OCI-LY1 (cell line): ENCODE data around the gene STXBP2.

Experiments used
- H2AFZ ChIP-seq: fragments of 200-600 bp; sonication (generic), shearing (Covaris generic); 2 replicates; pipeline ENCODE4 v1.6.0; 2014; ENCODE audit warnings: antibody characterized with exemption, mild to moderate bottlenecking, low read length
- H3F3A ChIP-seq: fragments of 200-600 bp; sonication (generic), shearing (Covaris generic); 2 replicates; pipeline ENCODE4 v1.6.0; 2014; ENCODE audit warnings: mild to moderate bottlenecking, antibody characterized with exemption, low read length, moderate library complexity; ENCODE audit not compliant: insufficient read depth
- H3K27ac ChIP-seq: fragments of 200-600 bp; sonication (generic); 2 replicates; pipeline ENCODE4 v1.5.1; 2014; ENCODE audit warnings: low read length, mixed run types, mild to moderate bottlenecking, low read depth; ENCODE audit not compliant: poor library complexity, severe bottlenecking
- H3K27me3 ChIP-seq: fragments of 200-600 bp; sonication (generic); 2 replicates; pipeline ENCODE4 v1.6.0; 2014; ENCODE audit warnings: antibody characterized with exemption, mild to moderate bottlenecking, low read length, moderate library complexity; ENCODE audit not compliant: insufficient read depth
- H3K36me3 ChIP-seq: fragments of 200-600 bp; sonication (generic); 2 replicates; pipeline ENCODE4 v1.6.1; 2014; ENCODE audit warnings: mild to moderate bottlenecking, antibody characterized with exemption, low read length, moderate library complexity, mixed read lengths; ENCODE audit not compliant: insufficient read depth
- H3K4me1 ChIP-seq: fragments of 200-600 bp; sonication (generic); 2 replicates; pipeline ENCODE4 v1.5.1; 2014; ENCODE audit warnings: mild to moderate bottlenecking, low read length, moderate library complexity; ENCODE audit not compliant: insufficient read depth, severe bottlenecking
- H3K4me2 ChIP-seq: fragments of 200-600 bp; sonication (generic), shearing (Covaris generic); 2 replicates; pipeline ENCODE4 v1.6.1; 2014; ENCODE audit warnings: low read length
- H3K4me3 ChIP-seq: fragments of 200-600 bp; sonication (generic); 2 replicates; pipeline ENCODE4 v1.5.1; 2014; ENCODE audit warnings: low read length, low read depth, mild to moderate bottlenecking, mixed read lengths; ENCODE audit not compliant: poor library complexity, severe bottlenecking
- H3K79me2 ChIP-seq: fragments of 200-600 bp; shearing (Covaris generic); 2 replicates; pipeline ENCODE4 v1.6.1; 2016; ENCODE audit warnings: mixed run types, low read length, mixed read lengths; ENCODE audit not compliant: insufficient read depth
- H3K9ac ChIP-seq: fragments of 200-600 bp; sonication (generic), shearing (Covaris generic); 2 replicates; pipeline ENCODE4 v1.6.1; 2014; ENCODE audit warnings: mild to moderate bottlenecking, low read length, mixed read lengths
- H3K9me2 ChIP-seq: fragments of 200-600 bp; sonication (generic), shearing (Covaris generic); 2 replicates; pipeline ENCODE4 v1.6.1; 2014; ENCODE audit warnings: low read depth, mild to moderate bottlenecking, low read length, mixed read lengths
- H3K9me3 ChIP-seq: fragments of 200-600 bp; shearing (Covaris generic); 2 replicates; pipeline ENCODE4 v1.6.1; 2014; ENCODE audit warnings: low read length, mixed read lengths
- H4K20me1 ChIP-seq: fragments of 200-600 bp; sonication (generic), shearing (Covaris generic); 2 replicates; pipeline ENCODE4 v1.6.0; 2016; ENCODE audit warnings: mild to moderate bottlenecking, low read length; ENCODE audit not compliant: insufficient read depth
- EZH2 ChIP-seq: fragments of 200-600 bp; sonication (generic), shearing (Covaris generic); IDR thresholded peaks from 2 replicates; pipeline ENCODE4 v1.8.0; 2017; ENCODE audit warnings: borderline replicate concordance, mixed run types, mild to moderate bottlenecking, antibody characterized with exemption, low read length, moderate library complexity, mixed read lengths
- TF ChIP-seq, protein P1 (sequence below): fragments of 200-600 bp; sonication (generic), shearing (Covaris generic); IDR thresholded peaks from 2 replicates; pipeline ENCODE4 v1.5.1; 2017; ENCODE audit warnings: mild to moderate bottlenecking, antibody characterized with exemption, low read length, moderate library complexity, mixed read lengths

STXBP2 gene

DNA sequence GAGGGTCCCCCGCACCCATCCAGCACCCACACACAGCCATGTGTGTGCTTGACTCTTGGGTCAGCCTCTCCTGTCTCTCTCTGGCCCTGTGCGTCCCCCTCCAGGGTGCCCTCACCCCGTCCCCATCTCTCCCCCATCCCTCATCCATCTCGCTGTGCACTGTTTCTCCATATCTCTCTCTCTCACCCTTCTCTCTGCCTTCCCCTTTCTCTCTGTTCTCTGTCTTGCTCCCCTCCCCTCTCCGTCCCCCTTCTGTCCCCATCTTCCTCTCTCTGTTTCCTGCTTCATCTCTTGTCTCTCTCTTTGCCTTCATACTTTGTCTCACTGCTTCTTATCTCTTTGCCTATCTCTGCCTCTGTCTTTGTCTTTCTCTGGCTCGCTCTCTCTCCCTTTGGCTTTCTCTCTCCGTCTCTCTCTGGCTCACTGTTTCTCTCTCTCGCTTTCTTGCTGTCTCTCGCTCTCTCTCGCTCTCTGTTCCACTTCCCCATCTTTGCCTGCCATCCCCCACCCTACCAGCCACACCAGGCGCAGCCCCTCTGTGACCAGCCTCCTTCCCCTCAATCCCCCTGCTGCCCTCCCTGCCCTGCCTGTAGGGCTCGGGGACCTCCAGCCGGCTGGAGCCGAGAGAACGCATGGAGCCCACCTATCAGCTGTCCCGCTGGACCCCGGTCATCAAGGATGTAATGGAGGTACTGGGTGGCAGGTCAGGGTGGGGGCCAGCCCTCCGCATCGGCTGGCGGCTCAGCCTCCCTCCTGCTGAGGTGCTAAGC, 8.9 kb downstream of the STXBP2 start:
- Histone ChIP-seq H4K20me1 (no peaks in the 10 kb centered on the region), H3K4me2 (no peak overlapping the region), H3K27me3 (0 out of 2 replicates have a peak, but pooled peaks cover 3% of the 10 kb centered on the region), H3K79me2 (no peaks in the 10 kb centered on the region), H3K27ac (no peak overlapping the region), H2AFZ (no peak overlapping the region), H3F3A (no peaks in the 10 kb centered on the region), H3K36me3 (peaks cover 26% of the 10 kb centered on the region), H3K4me3 (no peak overlapping the region), H3K4me1 (no peaks in the 10 kb centered on the region), H3K9me3 (no peaks in the 10 kb centered on the region), H3K9me2 (no peaks in the 10 kb centered on the region), H3K9ac (no peak overlapping the region)
- TF ChIP-seq, protein P1, sequence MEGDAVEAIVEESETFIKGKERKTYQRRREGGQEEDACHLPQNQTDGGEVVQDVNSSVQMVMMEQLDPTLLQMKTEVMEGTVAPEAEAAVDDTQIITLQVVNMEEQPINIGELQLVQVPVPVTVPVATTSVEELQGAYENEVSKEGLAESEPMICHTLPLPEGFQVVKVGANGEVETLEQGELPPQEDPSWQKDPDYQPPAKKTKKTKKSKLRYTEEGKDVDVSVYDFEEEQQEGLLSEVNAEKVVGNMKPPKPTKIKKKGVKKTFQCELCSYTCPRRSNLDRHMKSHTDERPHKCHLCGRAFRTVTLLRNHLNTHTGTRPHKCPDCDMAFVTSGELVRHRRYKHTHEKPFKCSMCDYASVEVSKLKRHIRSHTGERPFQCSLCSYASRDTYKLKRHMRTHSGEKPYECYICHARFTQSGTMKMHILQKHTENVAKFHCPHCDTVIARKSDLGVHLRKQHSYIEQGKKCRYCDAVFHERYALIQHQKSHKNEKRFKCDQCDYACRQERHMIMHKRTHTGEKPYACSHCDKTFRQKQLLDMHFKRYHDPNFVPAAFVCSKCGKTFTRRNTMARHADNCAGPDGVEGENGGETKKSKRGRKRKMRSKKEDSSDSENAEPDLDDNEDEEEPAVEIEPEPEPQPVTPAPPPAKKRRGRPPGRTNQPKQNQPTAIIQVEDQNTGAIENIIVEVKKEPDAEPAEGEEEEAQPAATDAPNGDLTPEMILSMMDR: no peak
- TF ChIP-seq EZH2: no peak

DNA sequence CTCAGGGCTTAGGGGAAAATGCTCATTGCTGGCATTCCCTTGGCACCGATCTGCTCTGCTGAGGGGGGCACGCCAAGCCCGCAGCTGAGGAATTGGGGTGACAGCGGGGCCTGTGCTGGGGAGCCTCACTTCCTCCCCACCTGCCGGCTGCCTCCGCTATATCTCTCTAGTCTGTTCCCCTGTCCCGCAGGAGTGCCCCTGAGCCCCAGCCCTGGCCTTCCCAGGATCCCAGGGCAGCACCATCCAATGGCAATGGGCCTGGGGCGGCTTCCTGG, 9.5 kb downstream of the STXBP2 start:
- no peaks in the 10 kb centered on the region for H3K79me2 ChIP-seq
- H3K9me2 ChIP-seq: no peaks in the 10 kb centered on the region
- no peak overlapping the region for H3K4me2 ChIP-seq
- no peak overlapping the region for H3K4me3 ChIP-seq
- H3K9me3 ChIP-seq: no peaks in the 10 kb centered on the region
- TF ChIP-seq EZH2: no peak
- TF ChIP-seq, protein P1: no peak
- no peaks in the 10 kb centered on the region for H3K4me1 ChIP-seq
- peaks cover 26% of the 10 kb centered on the region for H3K36me3 ChIP-seq
- no peak overlapping the region for H3K9ac ChIP-seq
- 0 out of 2 replicates have a peak, but pooled peaks cover 3% of the 10 kb centered on the region for H3K27me3 ChIP-seq
- H3F3A ChIP-seq: no peaks in the 10 kb centered on the region
- no peak overlapping the region for H2AFZ ChIP-seq
- H4K20me1 ChIP-seq: no peaks in the 10 kb centered on the region
- no peak overlapping the region for H3K27ac ChIP-seq

DNA sequence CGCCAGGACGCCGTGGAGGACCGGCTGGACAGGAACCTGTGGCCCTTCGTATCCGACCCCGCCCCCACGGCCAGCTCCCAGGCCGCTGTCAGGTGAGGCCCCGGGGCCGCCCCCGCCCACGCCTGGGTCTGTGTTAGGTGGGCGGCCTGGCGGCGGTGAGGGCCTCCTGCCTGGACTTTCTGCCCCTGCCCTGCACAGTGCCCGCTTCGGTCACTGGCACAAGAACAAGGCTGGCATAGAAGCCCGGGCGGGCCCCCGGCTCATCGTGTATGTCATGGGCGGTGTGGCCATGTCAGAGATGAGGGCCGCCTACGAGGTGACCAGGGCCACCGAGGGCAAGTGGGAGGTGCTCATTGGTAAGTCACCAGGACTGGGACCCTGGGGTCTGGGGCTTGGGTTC, 10.2 kb downstream of the STXBP2 start:
- Histone ChIP-seq H3K9ac (no peak overlapping the region), H3K27me3 (0 out of 2 replicates have a peak, but pooled peaks cover 3% of the 10 kb centered on the region), H3K9me2 (no peaks in the 10 kb centered on the region), H3K4me2 (no peak overlapping the region), H4K20me1 (no peaks in the 10 kb centered on the region), H3K79me2 (no peaks in the 10 kb centered on the region), H3K27ac (no peak overlapping the region), H3K36me3 (peaks cover 26% of the 10 kb centered on the region), H2AFZ (no peak overlapping the region), H3F3A (no peaks in the 10 kb centered on the region), H3K9me3 (no peaks in the 10 kb centered on the region), H3K4me1 (peaks cover 1% of the 10 kb centered on the region), H3K4me3 (no peak overlapping the region)
- no peak for TF ChIP-seq EZH2
- TF ChIP-seq, protein P1: no peak
